Nucleus accumbens (tissue), 56 donors: ENCODE measurements around the gene GARNL3.
A peak's percentile ranks its signal among the peaks of the same experiment; 100 is the strongest.

Experiments
- DNase-seq, 56 donors: peaks; one replicate each; lab custom pipeline; 2025; lab: John Stamatoyannopoulos, UW

GARNL3 gene, protein sequence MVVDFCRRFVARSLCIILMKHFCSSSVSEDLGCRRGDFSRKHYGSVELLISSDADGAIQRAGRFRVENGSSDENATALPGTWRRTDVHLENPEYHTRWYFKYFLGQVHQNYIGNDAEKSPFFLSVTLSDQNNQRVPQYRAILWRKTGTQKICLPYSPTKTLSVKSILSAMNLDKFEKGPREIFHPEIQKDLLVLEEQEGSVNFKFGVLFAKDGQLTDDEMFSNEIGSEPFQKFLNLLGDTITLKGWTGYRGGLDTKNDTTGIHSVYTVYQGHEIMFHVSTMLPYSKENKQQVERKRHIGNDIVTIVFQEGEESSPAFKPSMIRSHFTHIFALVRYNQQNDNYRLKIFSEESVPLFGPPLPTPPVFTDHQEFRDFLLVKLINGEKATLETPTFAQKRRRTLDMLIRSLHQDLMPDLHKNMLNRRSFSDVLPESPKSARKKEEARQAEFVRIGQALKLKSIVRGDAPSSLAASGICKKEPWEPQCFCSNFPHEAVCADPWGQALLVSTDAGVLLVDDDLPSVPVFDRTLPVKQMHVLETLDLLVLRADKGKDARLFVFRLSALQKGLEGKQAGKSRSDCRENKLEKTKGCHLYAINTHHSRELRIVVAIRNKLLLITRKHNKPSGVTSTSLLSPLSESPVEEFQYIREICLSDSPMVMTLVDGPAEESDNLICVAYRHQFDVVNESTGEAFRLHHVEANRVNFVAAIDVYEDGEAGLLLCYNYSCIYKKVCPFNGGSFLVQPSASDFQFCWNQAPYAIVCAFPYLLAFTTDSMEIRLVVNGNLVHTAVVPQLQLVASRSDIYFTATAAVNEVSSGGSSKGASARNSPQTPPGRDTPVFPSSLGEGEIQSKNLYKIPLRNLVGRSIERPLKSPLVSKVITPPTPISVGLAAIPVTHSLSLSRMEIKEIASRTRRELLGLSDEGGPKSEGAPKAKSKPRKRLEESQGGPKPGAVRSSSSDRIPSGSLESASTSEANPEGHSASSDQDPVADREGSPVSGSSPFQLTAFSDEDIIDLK

DNA sequence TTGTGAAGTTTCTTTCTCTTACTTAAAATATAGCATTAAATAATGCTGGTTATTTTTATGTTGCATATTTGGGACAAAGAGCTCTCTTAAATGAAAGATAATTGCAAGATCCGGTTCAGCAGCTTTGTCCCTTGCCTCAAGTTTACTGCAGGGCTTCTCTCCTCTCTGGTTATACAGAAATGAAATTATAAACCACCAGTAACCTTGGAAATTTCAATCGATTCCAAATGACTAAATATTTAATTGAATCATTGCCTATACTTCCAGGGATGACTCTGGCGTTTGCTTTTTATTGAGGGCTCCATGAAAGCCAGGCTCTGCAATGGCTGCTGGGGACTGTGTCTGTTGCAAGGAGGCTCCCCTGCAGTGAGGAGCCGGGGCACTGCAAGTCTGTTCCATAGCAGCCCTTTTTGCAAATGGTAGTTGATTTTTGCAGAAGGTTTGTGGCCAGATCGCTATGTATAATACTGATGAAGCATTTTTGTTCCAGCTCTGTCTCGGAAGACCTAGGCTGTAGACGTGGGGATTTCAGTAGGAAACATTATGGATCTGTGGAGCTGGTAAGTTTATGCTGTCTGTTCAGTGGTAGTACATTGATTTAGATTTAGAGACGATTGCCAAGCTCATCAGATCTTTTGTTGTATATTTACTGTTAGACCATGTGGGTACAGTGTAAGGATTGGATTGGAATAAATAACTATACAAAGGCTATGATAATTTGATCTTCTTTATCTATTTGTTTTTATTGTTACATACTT lies at the start of gene GARNL3:
GARNL3 (plus strand) TSS at position 313 of the 758 bp plus-strand sequence; CDS start at position 417, 104 bp downstream.
- peak in 16 of 56 donors; percentile 4 to 62 (median 16) for DNase-seq

DNA sequence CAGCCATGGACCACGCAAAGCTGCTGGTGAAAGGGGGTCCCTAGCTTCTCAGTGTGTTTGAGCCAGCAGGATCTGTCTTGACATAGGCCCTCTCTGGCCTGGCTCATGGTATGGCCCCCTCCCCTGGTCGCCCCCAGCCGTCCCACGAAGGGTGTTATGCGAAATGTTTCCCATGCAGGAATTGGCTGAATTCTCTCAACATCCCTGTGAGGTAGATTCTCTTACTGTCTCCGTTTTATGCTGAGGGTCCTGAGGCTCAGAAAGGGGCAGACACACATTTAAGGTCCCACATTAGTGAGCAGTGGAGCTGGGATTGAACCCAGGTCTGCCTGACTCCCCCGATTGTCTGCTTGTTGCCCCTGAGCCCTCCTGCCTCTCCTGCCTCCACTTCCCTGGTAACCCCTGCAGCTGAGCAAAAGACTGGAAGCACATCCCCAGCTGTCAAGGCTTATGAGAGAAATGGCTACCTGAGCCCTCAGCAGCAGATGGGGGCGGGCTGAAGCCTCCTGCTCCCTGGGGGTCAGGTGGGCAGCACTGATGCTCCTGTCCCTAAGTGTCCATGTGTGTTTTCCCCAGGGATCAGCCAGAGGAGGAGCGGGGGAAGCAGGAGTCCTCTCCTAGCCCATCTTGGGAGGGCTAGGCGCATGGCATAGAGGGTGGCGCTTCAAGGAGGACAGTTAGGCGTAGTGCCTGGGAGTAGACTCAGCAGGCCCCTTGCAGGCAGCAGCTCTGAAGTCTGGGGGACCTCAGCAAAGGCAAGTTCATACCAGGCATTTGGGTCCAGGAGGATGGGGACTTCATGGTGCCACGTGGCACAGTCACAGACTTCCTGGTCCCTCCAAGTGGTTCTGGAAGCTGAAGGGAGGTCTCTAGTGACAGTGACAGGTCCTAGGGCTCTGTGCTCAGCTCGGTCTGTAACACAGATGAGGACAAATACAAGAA lies 49.0 kb upstream of the GARNL3 start:
- no peak for DNase-seq

DNA sequence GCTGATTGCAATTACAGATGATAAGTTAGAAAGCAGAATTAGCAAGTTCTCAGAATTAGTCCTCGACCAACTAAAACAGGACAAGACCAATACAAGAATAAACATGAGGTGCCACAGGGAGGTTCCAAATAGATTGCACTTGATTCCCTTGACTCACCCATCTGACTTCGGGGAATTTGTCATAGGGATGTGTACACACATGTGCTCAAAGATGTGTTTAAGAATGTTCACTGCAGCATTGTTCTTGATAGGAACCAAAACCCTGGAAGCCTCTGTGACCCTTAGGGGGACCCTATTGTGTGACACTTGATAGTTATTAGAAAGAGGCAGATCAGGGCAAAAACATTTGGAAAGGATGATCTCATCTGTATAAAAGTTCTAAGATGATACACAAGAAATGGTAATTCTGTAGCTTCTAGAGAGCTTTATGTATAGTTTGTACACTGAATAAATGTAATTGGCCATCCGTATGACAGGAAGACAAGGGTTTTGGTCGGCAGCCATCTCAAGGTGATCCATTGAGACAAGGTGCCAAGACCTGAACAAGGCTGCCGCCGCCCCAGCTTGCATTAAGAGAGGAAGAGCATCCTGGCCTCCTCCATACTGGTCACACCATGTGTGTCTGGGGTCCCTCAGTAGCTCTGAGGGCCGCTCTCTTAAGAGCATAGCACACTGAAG lies 48.2 kb upstream of the GARNL3 start:
- DNase-seq = no peak

DNA sequence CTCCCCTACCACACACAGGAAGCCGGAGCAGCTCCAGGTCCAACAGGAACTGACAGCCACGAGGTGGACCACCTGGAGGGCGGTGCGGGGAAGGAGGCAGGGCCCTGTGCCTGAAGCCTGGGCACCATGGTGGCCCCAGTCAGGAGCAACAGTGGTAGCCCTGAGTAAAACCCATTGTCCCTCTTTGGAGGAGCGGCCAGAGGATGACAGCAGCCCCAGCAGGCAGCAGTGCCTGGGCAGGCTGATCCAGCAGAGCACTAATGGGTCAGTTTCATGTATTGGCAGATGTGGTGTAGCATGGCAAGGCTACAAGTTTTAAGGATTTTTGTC lies 47.7 kb upstream of the GARNL3 start:
- DNase-seq = no peak

DNA sequence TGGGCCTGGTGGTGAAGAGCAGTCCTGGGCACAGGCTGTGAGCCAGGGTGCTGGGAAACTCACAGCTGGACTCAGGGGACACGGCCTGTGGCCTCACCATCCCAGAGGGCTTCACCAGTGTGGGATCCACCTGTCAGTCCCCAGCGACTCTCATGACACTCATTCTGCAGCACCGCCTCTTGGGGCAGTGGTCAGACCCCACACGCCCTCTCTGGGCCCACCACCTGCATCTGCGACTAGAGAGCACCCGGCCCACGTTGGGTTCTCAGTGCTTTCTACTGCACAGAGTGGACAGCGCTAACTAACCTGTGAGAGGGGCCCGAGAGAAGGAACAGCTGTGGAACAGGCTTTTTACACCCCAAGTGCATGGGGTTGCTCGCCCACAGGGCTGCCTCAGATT lies 45.8 kb upstream of the GARNL3 start:
- no peak for DNase-seq

DNA sequence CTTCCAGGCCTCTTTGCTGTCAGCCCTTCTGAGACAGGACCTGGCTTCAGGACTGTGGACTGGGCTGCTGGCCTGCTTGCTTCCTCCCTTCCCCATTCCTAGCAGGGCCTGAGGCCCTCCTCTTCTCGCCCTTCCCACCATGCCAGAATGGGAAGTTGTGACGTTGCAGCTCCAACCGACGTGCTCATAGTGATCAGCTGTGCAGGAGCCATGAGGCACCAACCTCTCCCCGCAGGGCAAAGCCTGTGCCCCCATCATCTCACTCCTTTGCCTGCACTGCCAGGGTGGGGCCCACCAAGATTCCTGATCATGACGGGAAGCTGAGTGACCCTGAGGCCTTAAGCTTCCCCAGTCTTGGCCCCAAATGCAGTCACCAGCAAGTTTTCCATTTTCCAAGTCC lies 45.1 kb upstream of the GARNL3 start:
- DNase-seq = no peak

DNA sequence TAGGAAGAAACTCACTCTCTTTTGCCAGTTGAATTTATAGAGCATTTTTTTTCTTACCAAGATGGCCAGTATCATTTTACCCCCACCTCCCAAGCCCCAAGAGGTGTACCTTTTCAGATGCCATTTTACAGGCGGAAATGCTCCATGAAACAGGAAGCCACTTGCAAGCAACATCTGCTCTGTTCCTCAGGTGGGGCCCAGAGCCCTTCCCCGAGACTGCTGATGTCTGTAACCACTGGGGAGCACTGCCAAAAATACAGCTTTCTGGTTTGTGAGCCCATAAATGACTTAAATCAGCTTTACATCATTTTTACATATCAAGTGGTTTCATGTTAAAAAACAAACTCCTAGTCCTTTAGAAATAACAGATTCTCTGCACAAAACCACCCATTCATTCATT lies 42.9 kb upstream of the GARNL3 start:
- no peak for DNase-seq

DNA sequence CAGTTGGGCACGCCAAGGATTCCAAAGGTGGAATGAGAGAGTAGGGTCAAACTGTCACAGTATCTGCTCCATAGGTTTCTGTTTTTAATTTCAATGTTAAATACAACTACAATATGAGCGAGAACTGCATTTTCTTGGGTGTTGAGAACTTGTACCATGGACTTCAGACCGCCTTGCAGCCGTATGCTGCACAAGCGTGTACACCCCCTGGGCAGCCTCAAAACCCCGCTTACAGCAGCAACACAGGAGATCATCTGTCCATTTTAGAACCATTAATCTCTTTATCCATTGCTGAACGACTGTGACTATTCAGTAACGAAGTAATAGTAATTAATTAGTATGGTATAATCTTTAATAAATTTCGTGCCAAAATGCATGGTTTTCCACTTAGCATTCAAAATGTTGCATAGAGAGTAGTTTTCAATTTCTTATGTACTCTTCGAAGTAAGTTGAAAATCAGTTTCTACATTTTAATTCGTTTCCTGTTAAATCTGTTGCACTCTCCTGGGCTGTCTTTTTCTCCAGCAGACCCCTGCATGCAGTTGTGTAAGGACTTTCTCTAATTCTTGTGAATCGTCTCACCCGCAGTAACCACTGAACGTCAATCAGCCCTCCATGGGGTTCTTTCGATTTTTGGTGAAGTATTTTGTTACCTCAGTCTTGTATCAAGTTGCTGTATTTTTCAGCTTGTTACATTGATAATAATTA lies 42.0 kb upstream of the GARNL3 start:
- no peak for DNase-seq

DNA sequence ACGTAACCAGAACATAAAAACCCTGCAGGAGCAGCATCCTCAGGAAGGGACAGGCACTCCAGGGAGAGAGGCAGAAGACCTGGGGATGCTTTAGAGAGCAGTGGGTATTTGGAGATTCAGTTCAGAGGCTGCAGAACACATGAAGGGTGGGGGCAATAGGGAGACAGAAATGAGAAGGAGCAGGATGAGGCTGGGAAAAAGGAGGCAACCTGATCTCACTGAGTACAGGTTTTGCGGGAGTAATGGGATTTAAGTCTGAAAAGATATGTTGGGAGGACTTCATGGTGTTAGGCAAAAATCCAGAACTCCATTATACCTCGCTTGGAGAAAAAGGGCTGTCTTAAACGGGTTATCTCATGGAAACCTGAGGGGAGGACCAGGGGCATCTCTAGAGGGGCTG lies 41.3 kb upstream of the GARNL3 start:
- no peak for DNase-seq

DNA sequence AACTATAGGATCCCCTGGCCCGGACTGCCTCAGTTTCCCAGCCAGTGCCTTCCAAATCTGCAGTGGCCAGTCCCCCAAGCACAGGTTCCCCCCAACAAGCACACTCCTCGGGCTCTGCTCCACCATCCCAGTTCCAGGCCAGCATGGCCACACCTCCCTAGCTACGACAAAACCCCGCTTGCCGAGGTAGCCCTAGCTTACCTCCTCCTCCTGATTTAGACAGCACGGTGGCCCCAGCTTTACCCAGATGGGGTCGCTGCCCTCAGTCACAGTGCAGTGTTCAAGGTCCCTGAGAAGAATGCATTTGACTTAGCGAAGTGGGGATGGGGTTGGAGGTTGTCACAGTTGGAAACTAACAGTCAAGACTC lies 40.8 kb upstream of the GARNL3 start:
- DNase-seq = peak in 1 of 56 donors; percentile 31

DNA sequence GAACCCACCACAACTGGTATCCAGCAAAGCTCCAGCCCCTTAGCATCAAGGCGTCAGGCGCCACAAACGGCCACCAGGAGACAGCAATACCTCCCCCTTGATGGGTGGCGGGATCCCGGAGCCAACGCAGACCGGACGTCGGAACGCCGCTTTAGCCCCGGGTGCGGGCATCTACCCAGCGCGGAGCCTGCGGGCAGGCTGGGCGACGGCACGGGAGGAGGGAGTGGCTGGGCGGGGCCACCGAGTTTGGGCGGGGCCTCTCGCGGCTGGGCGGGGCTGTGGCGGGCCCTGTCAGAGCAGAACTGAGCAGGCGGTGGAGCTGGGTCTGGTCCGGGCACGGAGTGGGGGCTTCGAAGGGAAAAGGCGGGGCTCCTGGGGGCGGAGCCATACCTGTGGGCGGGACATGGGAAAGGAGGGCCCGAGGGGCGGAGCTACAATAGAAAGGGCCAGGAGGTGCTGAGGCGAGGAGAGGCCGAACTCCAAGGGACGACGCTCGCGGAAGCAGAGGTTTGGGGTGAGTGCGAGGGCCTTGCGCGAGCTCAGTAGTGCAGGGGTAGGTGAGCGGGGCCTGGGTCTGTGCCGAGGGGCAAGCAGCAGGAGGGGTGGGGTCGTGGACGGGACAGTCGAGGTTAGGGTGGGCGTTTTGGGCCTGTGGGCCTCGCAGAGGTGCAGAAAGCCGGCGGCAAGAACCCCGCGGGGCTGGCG lies 40.2 kb upstream of the GARNL3 start:
- DNase-seq = peak; percentile 44 to 92 (median 82)

DNA sequence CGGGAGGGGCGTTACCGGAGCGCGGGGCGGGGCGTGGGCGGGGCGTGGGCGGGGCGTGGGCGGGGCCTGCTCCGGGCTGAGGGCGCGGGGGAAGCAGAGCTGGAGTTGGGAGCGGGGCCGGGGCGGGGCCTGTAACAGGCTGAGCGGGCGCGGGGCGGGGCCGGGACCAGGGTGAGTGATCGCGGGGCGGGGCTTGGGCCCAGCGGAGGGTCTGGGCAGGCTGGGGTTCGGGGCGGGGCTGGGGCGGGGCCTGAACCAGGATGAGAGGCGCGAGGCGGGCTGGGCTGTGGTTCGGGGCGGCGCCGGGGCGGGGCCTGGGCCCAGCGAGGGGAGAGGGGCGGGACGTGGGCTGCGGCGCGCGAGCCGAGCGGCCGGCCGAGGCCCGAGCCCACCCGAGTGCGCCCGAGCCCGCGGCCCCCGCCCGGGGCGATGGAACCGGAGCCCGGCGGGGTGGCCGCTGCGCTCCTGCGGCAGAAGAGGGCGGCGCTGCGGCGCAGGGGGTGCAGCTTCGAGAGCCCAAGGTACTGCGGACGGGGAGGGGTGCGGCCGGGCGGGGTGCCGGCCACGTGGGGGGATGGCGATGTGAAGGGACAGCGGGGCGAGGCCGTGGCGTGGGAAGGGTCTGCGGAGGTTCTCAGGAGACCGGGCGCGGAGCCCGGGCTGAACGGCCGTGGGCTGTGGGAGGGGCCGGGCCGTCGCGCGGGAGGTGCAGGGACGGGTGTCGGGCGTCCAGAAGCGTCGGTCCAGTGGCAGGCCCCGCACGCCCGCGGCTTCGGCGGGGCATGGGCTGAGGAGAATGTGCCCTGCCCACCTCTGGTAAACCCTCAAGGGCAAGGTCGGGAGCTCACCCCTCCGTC lies 39.5 kb upstream of the GARNL3 start:
- peak; percentile 69 to 100 (median 96) for DNase-seq

DNA sequence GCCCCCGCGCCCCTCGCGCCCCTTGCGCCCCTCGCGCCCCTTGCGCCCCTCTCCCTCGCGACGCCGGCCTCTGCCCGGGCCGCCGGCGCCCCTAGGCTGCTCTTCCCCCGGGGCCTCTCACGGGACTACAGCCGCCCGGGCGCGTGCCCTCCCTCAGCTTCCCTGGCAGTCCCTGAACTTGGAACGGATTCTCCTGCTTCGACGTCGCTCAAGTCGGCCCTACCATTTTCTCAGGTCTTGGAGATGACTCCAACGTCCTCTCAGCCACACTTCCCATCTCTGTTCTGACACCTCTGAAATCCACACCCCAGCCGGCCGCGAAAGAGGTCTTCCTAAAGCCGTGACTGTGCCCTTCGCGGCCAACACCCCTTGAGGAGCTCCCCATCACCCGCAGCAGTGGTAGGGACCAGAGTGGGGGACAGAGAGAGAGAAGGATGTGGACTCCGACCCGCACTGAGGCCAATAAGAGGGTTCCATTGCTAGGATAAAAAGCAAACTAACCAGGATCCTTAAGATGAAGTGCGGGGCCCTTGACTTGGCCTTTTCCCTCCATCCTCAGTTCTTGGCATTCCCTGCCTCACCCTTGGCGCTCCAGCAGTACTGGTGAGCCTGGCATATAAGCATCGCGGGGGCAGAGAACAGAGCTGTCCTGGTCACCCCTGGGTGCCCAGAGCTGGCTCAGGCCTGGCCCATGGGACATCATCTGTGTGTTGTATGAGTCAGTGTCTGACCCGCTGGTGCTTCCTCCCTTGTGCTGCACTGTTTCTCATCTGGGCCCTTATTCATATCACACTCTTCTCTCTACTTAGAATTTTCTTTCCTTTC lies 38.6 kb upstream of the GARNL3 start:
- DNase-seq = peak in 9 of 56 donors; percentile 12 to 71 (median 27)

DNA sequence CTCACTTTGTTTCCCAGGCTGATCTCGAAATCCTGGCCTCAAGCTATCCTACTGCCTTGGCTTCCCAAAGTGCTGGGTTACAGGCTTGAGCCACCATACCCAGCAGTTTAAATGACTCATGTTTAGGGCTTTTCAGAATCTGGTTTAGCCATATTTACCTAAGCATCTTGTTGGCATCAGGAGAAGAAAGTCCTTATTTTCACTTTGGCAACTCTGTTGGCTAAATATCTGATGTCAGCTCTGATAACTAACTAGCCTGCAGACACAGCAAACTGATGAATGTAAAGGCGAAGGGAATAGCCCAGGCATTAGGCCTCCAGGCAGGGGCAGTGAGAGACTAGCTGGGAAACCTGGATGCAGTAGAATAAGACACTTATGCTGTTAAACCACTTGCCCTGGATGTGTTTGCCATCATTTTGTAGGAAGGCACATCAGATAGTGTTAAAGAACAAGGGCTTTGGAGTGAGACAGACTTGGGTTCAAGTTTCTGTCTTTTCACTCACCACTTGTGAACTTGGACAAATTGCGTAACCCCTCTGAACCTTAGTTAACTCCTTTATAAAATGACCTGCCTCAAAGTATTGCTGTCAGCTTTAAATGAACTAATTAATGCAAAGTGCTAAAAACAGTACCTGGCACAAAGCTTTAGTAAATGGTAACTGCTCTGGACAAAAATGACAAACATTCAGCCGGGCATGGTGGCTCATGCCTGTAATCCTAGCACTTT lies 34.7 kb upstream of the GARNL3 start:
- no peak for DNase-seq

DNA sequence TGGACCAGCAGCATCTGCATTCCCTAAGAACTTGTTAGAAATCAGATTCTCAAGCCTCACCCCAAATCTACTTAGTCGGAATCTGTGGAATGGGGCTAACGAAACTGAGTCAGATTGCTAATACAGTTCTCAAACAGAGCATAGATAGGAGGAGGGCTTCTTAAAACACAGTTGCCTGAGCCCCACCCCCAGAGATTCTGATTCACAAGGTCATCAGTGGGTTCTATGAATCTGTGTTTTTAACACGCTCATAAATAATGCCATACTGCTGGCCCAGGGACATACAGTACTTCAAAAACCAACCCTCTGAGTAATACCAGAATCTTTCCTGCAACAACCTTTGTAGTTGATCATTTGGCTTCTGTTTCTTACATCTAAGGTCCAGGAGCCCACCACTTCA lies 32.9 kb upstream of the GARNL3 start:
- DNase-seq = no peak
